EH (cell line): ENCODE measurements around the gene KANSL3.
A peak's percentile ranks its signal among the peaks of the same experiment; 100 is the strongest.
"Not testable (repeated sequence)": the region's sequence is repeated elsewhere in the genome, so short reads cannot be mapped to it uniquely, and the experiment has no call there.

ENCODE experiments used
- DNase-seq: peaks from one replicate; pipeline ENCODE4 v3.0.0-alpha.2; 2015; ENCODE audit warnings: low read depth

Gene KANSL3

GRCh38 chr2:96638144-96639121 is at the start of gene KANSL3:
Gene KANSL3 (minus strand): TSS chr2:96638312. CDS start chr2:96637135, 1,177 bp downstream.
- peak; percentile 90 for DNase-seq

GRCh38 chr2:96687266-96687665 is 49.2 kb upstream of the KANSL3 start:
- DNase-seq: peak; percentile 29

GRCh38 chr2:96685577-96686459 is 47.7 kb upstream of the KANSL3 start:
- DNase-seq: peak; percentile 58

- DNase-seq: peak; percentile 24
Observed at GRCh38 chr2:96684883-96685576, 46.9 kb upstream of the KANSL3 start.

- peak; percentile 12 for DNase-seq
Observed at GRCh38 chr2:96683972-96684820, 46.1 kb upstream of the KANSL3 start.

- DNase-seq: no peak
Observed at GRCh38 chr2:96683307-96683706, 45.2 kb upstream of the KANSL3 start.

- no peak for DNase-seq
Observed at GRCh38 chr2:96681540-96681939, 43.4 kb upstream of the KANSL3 start.

GRCh38 chr2:96680561-96681141 is 42.5 kb upstream of the KANSL3 start:
- DNase-seq: no peak

- DNase-seq: no peak
Observed at GRCh38 chr2:96679848-96680247, 41.7 kb upstream of the KANSL3 start.

- DNase-seq: no peak
Observed at GRCh38 chr2:96669539-96670215, 31.6 kb upstream of the KANSL3 start.

GRCh38 chr2:96668771-96669170 is 30.7 kb upstream of the KANSL3 start:
- no peak for DNase-seq

GRCh38 chr2:96665717-96666116 is 27.6 kb upstream of the KANSL3 start:
- DNase-seq: not testable (repeated sequence)

GRCh38 chr2:96665083-96665569 is 27.0 kb upstream of the KANSL3 start:
- DNase-seq: peak; percentile 100

GRCh38 chr2:96664366-96664925 is 26.3 kb upstream of the KANSL3 start:
- no peak for DNase-seq

- no peak for DNase-seq
Observed at GRCh38 chr2:96663829-96664228, 25.7 kb upstream of the KANSL3 start.

GRCh38 chr2:96663177-96663576 is 25.1 kb upstream of the KANSL3 start:
- no peak for DNase-seq

GRCh38 chr2:96662360-96662759 is 24.2 kb upstream of the KANSL3 start:
- DNase-seq: no peak

- DNase-seq: no peak
Observed at GRCh38 chr2:96661324-96661723, 23.2 kb upstream of the KANSL3 start.

- no peak for DNase-seq
Observed at GRCh38 chr2:96656540-96656939, 18.4 kb upstream of the KANSL3 start.

GRCh38 chr2:96655526-96655925 is 17.4 kb upstream of the KANSL3 start:
- DNase-seq: no peak
